ENCODE data around the gene TNFRSF13B. TPM values are rescaled to one million over a fixed set of nuclear protein-coding genes. Genes with fewer than 3 reads are reported as not detected.

Gene TNFRSF13B
- total and polyA plus RNA-seq, 10 of the 15 experiments (the other 5 are each of a cell fraction or from before 2014, with no cell fraction given): 15.5 to 231 (median 119) TPM

DNA sequence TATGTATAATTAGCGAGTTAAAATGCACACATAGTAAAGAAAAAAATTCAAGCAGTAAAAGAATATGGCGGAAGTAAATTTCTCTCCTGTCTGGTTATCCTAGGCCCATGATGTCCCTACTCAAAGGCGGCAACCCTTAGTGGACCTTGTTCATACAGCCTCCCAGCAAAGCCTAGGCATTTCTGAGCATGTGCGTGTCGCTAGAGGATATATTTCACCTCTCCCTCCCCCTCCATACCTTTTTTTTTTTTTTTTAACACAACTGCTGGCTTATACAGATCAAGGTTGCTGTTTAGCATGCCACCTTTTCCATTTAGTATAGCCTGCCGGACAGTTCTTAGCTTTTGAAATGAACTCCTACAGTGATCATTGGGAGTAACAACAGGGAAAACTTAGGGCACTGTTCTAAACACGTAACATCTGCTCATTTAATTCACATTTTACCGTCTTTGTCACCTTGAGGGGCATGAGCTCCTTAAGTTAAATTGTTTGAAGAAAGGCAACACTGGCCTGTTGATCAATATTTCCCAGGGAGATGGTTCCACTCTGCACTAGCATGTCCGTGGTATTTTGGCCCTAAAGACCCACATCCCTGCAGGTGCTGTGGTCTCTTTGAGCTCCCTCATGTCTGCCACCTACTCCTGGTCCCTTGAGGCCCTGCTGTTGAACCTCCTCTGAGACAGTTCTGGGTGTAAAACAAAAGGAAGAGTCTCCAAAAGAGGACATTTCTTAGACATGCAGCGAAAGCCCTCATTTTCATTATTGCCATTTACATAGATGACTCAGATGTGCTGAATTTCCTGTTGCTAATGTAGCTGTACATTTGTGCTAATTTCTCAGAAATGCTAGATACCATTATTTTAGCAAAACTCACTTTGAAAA, 4.1 kb upstream of the TNFRSF13B start (continued):
- no peak for TF ChIP-seq ZZZ3 (IDR thresholded peaks at IDR 0.05; ENCODE audit: control insufficient read depth, insufficient read length, low read depth)
- TF ChIP-seq, protein P1, sequence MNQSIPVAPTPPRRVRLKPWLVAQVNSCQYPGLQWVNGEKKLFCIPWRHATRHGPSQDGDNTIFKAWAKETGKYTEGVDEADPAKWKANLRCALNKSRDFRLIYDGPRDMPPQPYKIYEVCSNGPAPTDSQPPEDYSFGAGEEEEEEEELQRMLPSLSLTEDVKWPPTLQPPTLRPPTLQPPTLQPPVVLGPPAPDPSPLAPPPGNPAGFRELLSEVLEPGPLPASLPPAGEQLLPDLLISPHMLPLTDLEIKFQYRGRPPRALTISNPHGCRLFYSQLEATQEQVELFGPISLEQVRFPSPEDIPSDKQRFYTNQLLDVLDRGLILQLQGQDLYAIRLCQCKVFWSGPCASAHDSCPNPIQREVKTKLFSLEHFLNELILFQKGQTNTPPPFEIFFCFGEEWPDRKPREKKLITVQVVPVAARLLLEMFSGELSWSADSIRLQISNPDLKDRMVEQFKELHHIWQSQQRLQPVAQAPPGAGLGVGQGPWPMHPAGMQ (IDR thresholded peaks at IDR 0.05; ENCODE audit: borderline replicate concordance): no peak
- no peak for TF ChIP-seq CBX3 (IDR thresholded peaks at IDR 0.05; ENCODE audit: borderline replicate concordance, low read depth)
- TF ChIP-seq TCF12 (IDR thresholded peaks at IDR 0.05; ENCODE audit: low read depth, low read length): peak; percentile 84; the same call in 1 of the 2 replicates
- TF ChIP-seq, protein P2, sequence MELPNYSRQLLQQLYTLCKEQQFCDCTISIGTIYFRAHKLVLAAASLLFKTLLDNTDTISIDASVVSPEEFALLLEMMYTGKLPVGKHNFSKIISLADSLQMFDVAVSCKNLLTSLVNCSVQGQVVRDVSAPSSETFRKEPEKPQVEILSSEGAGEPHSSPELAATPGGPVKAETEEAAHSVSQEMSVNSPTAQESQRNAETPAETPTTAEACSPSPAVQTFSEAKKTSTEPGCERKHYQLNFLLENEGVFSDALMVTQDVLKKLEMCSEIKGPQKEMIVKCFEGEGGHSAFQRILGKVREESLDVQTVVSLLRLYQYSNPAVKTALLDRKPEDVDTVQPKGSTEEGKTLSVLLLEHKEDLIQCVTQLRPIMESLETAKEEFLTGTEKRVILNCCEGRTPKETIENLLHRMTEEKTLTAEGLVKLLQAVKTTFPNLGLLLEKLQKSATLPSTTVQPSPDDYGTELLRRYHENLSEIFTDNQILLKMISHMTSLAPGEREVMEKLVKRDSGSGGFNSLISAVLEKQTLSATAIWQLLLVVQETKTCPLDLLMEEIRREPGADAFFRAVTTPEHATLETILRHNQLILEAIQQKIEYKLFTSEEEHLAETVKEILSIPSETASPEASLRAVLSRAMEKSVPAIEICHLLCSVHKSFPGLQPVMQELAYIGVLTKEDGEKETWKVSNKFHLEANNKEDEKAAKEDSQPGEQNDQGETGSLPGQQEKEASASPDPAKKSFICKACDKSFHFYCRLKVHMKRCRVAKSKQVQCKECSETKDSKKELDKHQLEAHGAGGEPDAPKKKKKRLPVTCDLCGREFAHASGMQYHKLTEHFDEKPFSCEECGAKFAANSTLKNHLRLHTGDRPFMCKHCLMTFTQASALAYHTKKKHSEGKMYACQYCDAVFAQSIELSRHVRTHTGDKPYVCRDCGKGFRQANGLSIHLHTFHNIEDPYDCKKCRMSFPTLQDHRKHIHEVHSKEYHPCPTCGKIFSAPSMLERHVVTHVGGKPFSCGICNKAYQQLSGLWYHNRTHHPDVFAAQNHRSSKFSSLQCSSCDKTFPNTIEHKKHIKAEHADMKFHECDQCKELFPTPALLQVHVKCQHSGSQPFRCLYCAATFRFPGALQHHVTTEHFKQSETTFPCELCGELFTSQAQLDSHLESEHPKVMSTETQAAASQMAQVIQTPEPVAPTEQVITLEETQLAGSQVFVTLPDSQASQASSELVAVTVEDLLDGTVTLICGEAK (IDR thresholded peaks at IDR 0.05; ENCODE audit: borderline replicate concordance): no peak
- TF ChIP-seq CHD2 (IDR thresholded peaks at IDR 0.05; ENCODE audit: borderline replicate concordance, low read depth, low read length): peak; percentile 57; the same call in 1 of the 2 replicates
- TF ChIP-seq, protein P3, sequence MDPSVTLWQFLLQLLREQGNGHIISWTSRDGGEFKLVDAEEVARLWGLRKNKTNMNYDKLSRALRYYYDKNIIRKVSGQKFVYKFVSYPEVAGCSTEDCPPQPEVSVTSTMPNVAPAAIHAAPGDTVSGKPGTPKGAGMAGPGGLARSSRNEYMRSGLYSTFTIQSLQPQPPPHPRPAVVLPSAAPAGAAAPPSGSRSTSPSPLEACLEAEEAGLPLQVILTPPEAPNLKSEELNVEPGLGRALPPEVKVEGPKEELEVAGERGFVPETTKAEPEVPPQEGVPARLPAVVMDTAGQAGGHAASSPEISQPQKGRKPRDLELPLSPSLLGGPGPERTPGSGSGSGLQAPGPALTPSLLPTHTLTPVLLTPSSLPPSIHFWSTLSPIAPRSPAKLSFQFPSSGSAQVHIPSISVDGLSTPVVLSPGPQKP (IDR thresholded peaks at IDR 0.05; ENCODE audit: low read depth, low read length): no peak
- peak; percentile 94 for TF ChIP-seq ZNF384 (IDR thresholded peaks at IDR 0.05; ENCODE audit: borderline replicate concordance, low read depth, low read length)
- TF ChIP-seq, protein P4, sequence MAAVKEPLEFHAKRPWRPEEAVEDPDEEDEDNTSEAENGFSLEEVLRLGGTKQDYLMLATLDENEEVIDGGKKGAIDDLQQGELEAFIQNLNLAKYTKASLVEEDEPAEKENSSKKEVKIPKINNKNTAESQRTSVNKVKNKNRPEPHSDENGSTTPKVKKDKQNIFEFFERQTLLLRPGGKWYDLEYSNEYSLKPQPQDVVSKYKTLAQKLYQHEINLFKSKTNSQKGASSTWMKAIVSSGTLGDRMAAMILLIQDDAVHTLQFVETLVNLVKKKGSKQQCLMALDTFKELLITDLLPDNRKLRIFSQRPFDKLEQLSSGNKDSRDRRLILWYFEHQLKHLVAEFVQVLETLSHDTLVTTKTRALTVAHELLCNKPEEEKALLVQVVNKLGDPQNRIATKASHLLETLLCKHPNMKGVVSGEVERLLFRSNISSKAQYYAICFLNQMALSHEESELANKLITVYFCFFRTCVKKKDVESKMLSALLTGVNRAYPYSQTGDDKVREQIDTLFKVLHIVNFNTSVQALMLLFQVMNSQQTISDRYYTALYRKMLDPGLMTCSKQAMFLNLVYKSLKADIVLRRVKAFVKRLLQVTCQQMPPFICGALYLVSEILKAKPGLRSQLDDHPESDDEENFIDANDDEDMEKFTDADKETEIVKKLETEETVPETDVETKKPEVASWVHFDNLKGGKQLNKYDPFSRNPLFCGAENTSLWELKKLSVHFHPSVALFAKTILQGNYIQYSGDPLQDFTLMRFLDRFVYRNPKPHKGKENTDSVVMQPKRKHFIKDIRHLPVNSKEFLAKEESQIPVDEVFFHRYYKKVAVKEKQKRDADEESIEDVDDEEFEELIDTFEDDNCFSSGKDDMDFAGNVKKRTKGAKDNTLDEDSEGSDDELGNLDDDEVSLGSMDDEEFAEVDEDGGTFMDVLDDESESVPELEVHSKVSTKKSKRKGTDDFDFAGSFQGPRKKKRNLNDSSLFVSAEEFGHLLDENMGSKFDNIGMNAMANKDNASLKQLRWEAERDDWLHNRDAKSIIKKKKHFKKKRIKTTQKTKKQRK (IDR thresholded peaks at IDR 0.05; ENCODE audit: low read depth, low read length): no peak
- peak; percentile 44 for TF ChIP-seq NFIC (IDR thresholded peaks at IDR 0.05; ENCODE audit: low read depth, low read length)
- TF ChIP-seq, protein P5, sequence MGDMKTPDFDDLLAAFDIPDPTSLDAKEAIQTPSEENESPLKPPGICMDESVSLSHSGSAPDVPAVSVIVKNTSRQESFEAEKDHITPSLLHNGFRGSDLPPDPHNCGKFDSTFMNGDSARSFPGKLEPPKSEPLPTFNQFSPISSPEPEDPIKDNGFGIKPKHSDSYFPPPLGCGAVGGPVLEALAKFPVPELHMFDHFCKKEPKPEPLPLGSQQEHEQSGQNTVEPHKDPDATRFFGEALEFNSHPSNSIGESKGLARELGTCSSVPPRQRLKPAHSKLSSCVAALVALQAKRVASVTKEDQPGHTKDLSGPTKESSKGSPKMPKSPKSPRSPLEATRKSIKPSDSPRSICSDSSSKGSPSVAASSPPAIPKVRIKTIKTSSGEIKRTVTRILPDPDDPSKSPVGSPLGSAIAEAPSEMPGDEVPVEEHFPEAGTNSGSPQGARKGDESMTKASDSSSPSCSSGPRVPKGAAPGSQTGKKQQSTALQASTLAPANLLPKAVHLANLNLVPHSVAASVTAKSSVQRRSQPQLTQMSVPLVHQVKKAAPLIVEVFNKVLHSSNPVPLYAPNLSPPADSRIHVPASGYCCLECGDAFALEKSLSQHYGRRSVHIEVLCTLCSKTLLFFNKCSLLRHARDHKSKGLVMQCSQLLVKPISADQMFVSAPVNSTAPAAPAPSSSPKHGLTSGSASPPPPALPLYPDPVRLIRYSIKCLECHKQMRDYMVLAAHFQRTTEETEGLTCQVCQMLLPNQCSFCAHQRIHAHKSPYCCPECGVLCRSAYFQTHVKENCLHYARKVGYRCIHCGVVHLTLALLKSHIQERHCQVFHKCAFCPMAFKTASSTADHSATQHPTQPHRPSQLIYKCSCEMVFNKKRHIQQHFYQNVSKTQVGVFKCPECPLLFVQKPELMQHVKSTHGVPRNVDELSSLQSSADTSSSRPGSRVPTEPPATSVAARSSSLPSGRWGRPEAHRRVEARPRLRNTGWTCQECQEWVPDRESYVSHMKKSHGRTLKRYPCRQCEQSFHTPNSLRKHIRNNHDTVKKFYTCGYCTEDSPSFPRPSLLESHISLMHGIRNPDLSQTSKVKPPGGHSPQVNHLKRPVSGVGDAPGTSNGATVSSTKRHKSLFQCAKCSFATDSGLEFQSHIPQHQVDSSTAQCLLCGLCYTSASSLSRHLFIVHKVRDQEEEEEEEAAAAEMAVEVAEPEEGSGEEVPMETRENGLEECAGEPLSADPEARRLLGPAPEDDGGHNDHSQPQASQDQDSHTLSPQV (IDR thresholded peaks at IDR 0.05): no peak
- no peak for TF ChIP-seq ESRRA (IDR thresholded peaks at IDR 0.05; ENCODE audit: low read length)
- no peak for TF ChIP-seq KDM1A (IDR thresholded peaks at IDR 0.05; ENCODE audit: borderline replicate concordance)
